ENCODE data around the gene GSTM4. TPM values are rescaled to one million over a fixed set of nuclear protein-coding genes. Genes with fewer than 3 reads are reported as not detected.
"Not testable (repeated sequence)": the region's sequence is repeated elsewhere in the genome, so short reads cannot be mapped to it uniquely, and the experiment has no call there.

GSTM4 gene
- polyA plus RNA-seq, 1 experiment, result 28.5 TPM

GRCh38 chr1:109671067-109671466 lies 15.2 kb downstream of the GSTM4 start:
- ChIA-PET POLR2A (no interaction called here), CTCF (interaction anchor here (0.8 kb wide), 1 partner anchor 20 kb away, joined by 3 read pairs; no protein-coding TSS in a partner anchor)
- H3K36me3 ChIP-seq (ENCODE audit: control insufficient read depth, insufficient read depth, low read length), result 0 out of 2 replicates have a peak, but pooled peaks cover 3% of the 10 kb centered on the region
- DNase-seq (ENCODE audit: low read depth), result no peak
- H3K27me3 ChIP-seq (ENCODE audit: control insufficient read depth, insufficient read depth, low read length), result no peaks in the 10 kb centered on the region
- TF ChIP-seq CTCF (IDR thresholded peaks at IDR 0.05; ENCODE audit: insufficient read depth, low read depth, low read length), result no peak
- H3K4me3 ChIP-seq (ENCODE audit: low read depth, low read length), result no peak overlapping the region

- DNase-seq (ENCODE audit: low read depth); POLR2A ChIA-PET; H3K36me3 ChIP-seq (ENCODE audit: control insufficient read depth, insufficient read depth, low read length); CTCF ChIA-PET; H3K27me3 ChIP-seq (ENCODE audit: control insufficient read depth, insufficient read depth, low read length); H3K4me3 ChIP-seq (ENCODE audit: low read depth, low read length): not testable (repeated sequence)
Measured at GRCh38 chr1:109673861-109674260, 18.0 kb downstream of the GSTM4 start.

- H3K27me3 ChIP-seq (ENCODE audit: control insufficient read depth, insufficient read depth, low read length); POLR2A ChIA-PET; H3K36me3 ChIP-seq (ENCODE audit: control insufficient read depth, insufficient read depth, low read length); H3K4me3 ChIP-seq (ENCODE audit: low read depth, low read length); DNase-seq (ENCODE audit: low read depth): not testable (repeated sequence)
- CTCF ChIA-PET, result interaction anchor here (1.3 kb wide), 1 partner anchor 307 kb away, joined by 3 read pairs; the partner anchor contains the start of gene AHCYL1
Measured at GRCh38 chr1:109676683-109677381, 20.9 kb downstream of the GSTM4 start.

- Histone ChIP-seq H3K4me3 (ENCODE audit: low read depth, low read length) (no peak overlapping the region), H3K36me3 (ENCODE audit: control insufficient read depth, insufficient read depth, low read length) (no peaks in the 10 kb centered on the region), H3K27me3 (ENCODE audit: control insufficient read depth, insufficient read depth, low read length) (no peaks in the 10 kb centered on the region)
- ChIA-PET CTCF (no interaction called here), POLR2A (no interaction called here)
- no peak for TF ChIP-seq CTCF (IDR thresholded peaks at IDR 0.05; ENCODE audit: insufficient read depth, low read depth, low read length)
- DNase-seq (ENCODE audit: low read depth), result no peak
Measured at GRCh38 chr1:109677459-109677858, 21.6 kb downstream of the GSTM4 start.

GRCh38 chr1:109678637-109679036 lies 22.7 kb downstream of the GSTM4 start:
- DNase-seq (ENCODE audit: low read depth); H3K4me3 ChIP-seq (ENCODE audit: low read depth, low read length); H3K36me3 ChIP-seq (ENCODE audit: control insufficient read depth, insufficient read depth, low read length); POLR2A ChIA-PET; H3K27me3 ChIP-seq (ENCODE audit: control insufficient read depth, insufficient read depth, low read length); CTCF ChIA-PET: not testable (repeated sequence)

- CTCF ChIA-PET; DNase-seq (ENCODE audit: low read depth); H3K4me3 ChIP-seq (ENCODE audit: low read depth, low read length); H3K36me3 ChIP-seq (ENCODE audit: control insufficient read depth, insufficient read depth, low read length); H3K27me3 ChIP-seq (ENCODE audit: control insufficient read depth, insufficient read depth, low read length); POLR2A ChIA-PET: not testable (repeated sequence)
Measured at GRCh38 chr1:109684777-109685176, 28.9 kb downstream of the GSTM4 start.

- POLR2A ChIA-PET; DNase-seq (ENCODE audit: low read depth); H3K27me3 ChIP-seq (ENCODE audit: control insufficient read depth, insufficient read depth, low read length): not testable (repeated sequence)
Measured at GRCh38 chr1:109685399-109685798, 29.5 kb downstream of the GSTM4 start.

GRCh38 chr1:109685890-109686289 lies 30.0 kb downstream of the GSTM4 start:
- POLR2A ChIA-PET; DNase-seq (ENCODE audit: low read depth); CTCF ChIA-PET: not testable (repeated sequence)

More at GRCh38 chr1:109685399-109685798, 29.5 kb downstream of the GSTM4 start:
- H3K4me3 ChIP-seq (ENCODE audit: low read depth, low read length); CTCF ChIA-PET; H3K36me3 ChIP-seq (ENCODE audit: control insufficient read depth, insufficient read depth, low read length): not testable (repeated sequence)

GRCh38 chr1:109687109-109687508 lies 31.2 kb downstream of the GSTM4 start:
- H3K36me3 ChIP-seq (ENCODE audit: control insufficient read depth, insufficient read depth, low read length); POLR2A ChIA-PET; H3K27me3 ChIP-seq (ENCODE audit: control insufficient read depth, insufficient read depth, low read length); H3K4me3 ChIP-seq (ENCODE audit: low read depth, low read length); CTCF ChIA-PET; DNase-seq (ENCODE audit: low read depth): not testable (repeated sequence)

More at GRCh38 chr1:109685890-109686289, 30.0 kb downstream of the GSTM4 start:
- not testable (repeated sequence) for H3K4me3 ChIP-seq (ENCODE audit: low read depth, low read length); H3K27me3 ChIP-seq (ENCODE audit: control insufficient read depth, insufficient read depth, low read length); H3K36me3 ChIP-seq (ENCODE audit: control insufficient read depth, insufficient read depth, low read length)
